Sigmoid colon (tissue), 7 donors: ENCODE data around the gene MRPL48. TPM values are rescaled to one million over a fixed set of nuclear protein-coding genes. Genes with fewer than 3 reads are reported as not detected.
A peak's percentile ranks its signal among the peaks of the same experiment; 100 is the strongest.
"Not testable (repeated sequence)": the region's sequence is repeated elsewhere in the genome, so short reads cannot be mapped to it uniquely, and the experiment has no call there.

Experiments
- DNase-seq: peaks from one replicate; pipeline ENCODE4 v3.0.0-alpha.2; 2019
- H3K27ac ChIP-seq, 4 donors: fragments of 200-600 bp; sonication (generic); one replicate each; pipeline ENCODE4 v1.5.1; 2016 to 2019; ENCODE audit warnings: mild to moderate bottlenecking in 1 of 4
- H3K27me3 ChIP-seq, 3 donors: fragments of 200-600 bp; sonication (generic); one replicate each; pipeline ENCODE4 v1.5.1; 2019; ENCODE audit warnings: mild to moderate bottlenecking in 1 of 3
- H3K36me3 ChIP-seq, 4 donors: fragments of 200-600 bp; sonication (generic); one replicate each; pipeline ENCODE4 v1.5.1; 2016 to 2019
- H3K4me1 ChIP-seq, 4 donors: fragments of 200-600 bp; sonication (generic); one replicate each; pipeline ENCODE4 v1.5.1; 2017 to 2019
- H3K4me3 ChIP-seq, 4 donors: fragments of 200-600 bp; sonication (generic); one replicate each; pipeline ENCODE4 v1.5.1; 2017 to 2019; ENCODE audit warnings: mild to moderate bottlenecking in 2 of 4, moderate library complexity in 1 of 4
- H3K9me3 ChIP-seq, 4 donors: fragments of 200-600 bp in 3 of 4; sonication (generic) in 3 of 4; one replicate each; pipeline versions ENCODE4 v1.5.1 to v1.6.1; 2013 to 2019
- CTCF ChIP-seq, 4 experiments: fragments of 450-650 bp in 3 of 4; fragments of 200-600 bp in 1 of 4; IDR thresholded peaks; one replicate each; pipeline ENCODE4 v1.5.1; 2016 to 2019; ENCODE audit warnings: antibody characterized with exemption in 4 of 4, mild to moderate bottlenecking in 3 of 4, moderate library complexity in 2 of 4
- EP300 ChIP-seq, 4 donors: sonication (generic); formaldehyde crosslinking; IDR thresholded peaks; one replicate each; pipeline ENCODE4 v1.6.1; 2017; ENCODE audit warnings: antibody characterized with exemption in 4 of 4
- POLR2A ChIP-seq, 2 donors: fragments of 450-650 bp; IDR thresholded peaks; one replicate each; pipeline ENCODE4 v1.6.1; 2016; ENCODE audit warnings: antibody characterized with exemption in 2 of 2, mild to moderate bottlenecking in 2 of 2, moderate library complexity in 2 of 2
- POLR2AphosphoS5 ChIP-seq, 4 donors: sonication (generic); formaldehyde crosslinking; IDR thresholded peaks; one replicate each; pipeline ENCODE4 v1.6.1; 2017; ENCODE audit warnings: antibody characterized with exemption in 4 of 4
- WGBS, 2 donors: extraction: QIAGEN DNeasy Blood & Tissue Kit; methylation state at CpG; one replicate each; pipeline ENCODE4 v1.1.7; 2013; 5-methylcytosine and 5-hydroxymethylcytosine counted together
- intact Hi-C: fragments of 100-400 bp; cut with DNase I; formaldehyde crosslinking; loops from one replicate; pipeline ENCODE4 v1.15.1; 2023
- polyA plus RNA-seq, 3 donors: library from polyadenylated mRNA; stranded (reverse); fragments of 200-250 nt; gene quantifications; one replicate each; pipeline ENCODE4 v1.2.3, GENCODE V29; 2013
- total RNA-seq, 4 donors: library from RNA; depleted of rRNA; stranded (reverse); fragments of >200 nt; gene quantifications; one replicate each; pipeline ENCODE4 v1.1.0, GENCODE V29; 2016
- donor health status: healthy with polysubstance abuse.
- donor health status: Bipolar disorder and iron deficiency.
- donor health status: healthy.

The MRPL48 gene
- total and polyA plus RNA-seq, 7 donors = 7.7 to 82.3 (median 31.3) TPM

DNA sequence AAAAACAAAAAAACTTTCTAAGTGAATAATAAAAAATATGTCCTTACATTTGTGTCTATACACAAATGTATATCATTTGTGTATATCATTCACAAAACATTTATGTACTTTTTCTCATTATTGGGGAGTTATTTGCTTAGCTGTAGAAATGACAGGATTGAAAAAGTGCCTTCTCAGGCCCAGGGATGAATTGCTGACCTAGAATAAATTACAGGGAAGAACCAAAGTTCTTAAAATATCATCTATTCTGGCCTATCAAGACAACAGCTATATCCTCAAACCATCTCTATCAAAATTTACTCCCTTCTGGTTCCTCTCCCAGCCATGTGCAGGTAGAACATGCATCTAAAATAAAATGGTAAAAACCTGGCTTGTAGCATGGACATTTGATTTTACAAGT, 24.9 kb upstream of the MRPL48 start:
- H3K4me1 ChIP-seq = peaks cover 0 to 26% (median 20%) of the 10 kb centered on the region in 4 donors
- intact Hi-C loops = loop anchor here (5.0 kb wide), 1 partner anchor 635 kb away; the partner anchor contains the start of gene PGM2L1
- no peaks in the 10 kb centered on the region for H3K9me3 ChIP-seq
- no peaks in the 10 kb centered on the region for H3K27me3 ChIP-seq
- H3K36me3 ChIP-seq = no peaks in the 10 kb centered on the region
- no peak overlapping the region for H3K4me3 ChIP-seq
- TF ChIP-seq POLR2A (IDR thresholded peaks at IDR 0.05) = no peak
- TF ChIP-seq CTCF (IDR thresholded peaks at IDR 0.05) = no peak
- TF ChIP-seq EP300 (IDR thresholded peaks at IDR 0.05) = no peak
- TF ChIP-seq POLR2AphosphoS5 (IDR thresholded peaks at IDR 0.05) = no peak
- no peak overlapping the region for H3K27ac ChIP-seq
- DNase-seq = no peak

- Histone ChIP-seq H3K4me1 (no peaks in the 10 kb centered on the region), H3K4me3 (no peak overlapping the region), H3K36me3 (no peaks in the 10 kb centered on the region), H3K9me3 (no peaks in the 10 kb centered on the region), H3K27ac (no peak overlapping the region), H3K27me3 (no peaks in the 10 kb centered on the region)
- intact Hi-C loops = no loop called here
- TF ChIP-seq EP300 (IDR thresholded peaks at IDR 0.05) (no peak), CTCF (IDR thresholded peaks at IDR 0.05) (no peak)
- WGBS, 2 donors = 86 to 88% methylated on average over 1 of the region's 1 CpG
- no peak for DNase-seq
Observed at GRCh38 chr11:73766763-73767162, 20.9 kb upstream of the MRPL48 start.

GRCh38 chr11:73770811-73771210, 16.9 kb upstream of the MRPL48 start:
- intact Hi-C loops, H3K4me3 ChIP-seq, DNase-seq, H3K27ac ChIP-seq, H3K36me3 ChIP-seq, H3K27me3 ChIP-seq, H3K4me1 ChIP-seq, H3K9me3 ChIP-seq: not testable (repeated sequence)
- 93 to 95% methylated on average over 7 of the region's 7 CpGs for WGBS, 2 donors

GRCh38 chr11:73779084-73779902, 8.4 kb upstream of the MRPL48 start:
- intact Hi-C loops = loop anchor here (1.0 kb wide), 2 partner anchors 9 to 18 kb away; partner anchors contain the start of gene RAB6A
- Histone ChIP-seq H3K36me3 (no peaks in the 10 kb centered on the region), H3K4me1 (peaks cover 0 to 5% (median 2%) of the 10 kb centered on the region in 4 donors), H3K4me3 (peak overlapping the region; percentile 43 to 67 (median 52)), H3K9me3 (no peaks in the 10 kb centered on the region), H3K27me3 (no peaks in the 10 kb centered on the region), H3K27ac (peak overlapping the region; percentile 92 to 97 (median 92))
- 0% methylated on average over 30 of the region's 30 CpGs for WGBS, 2 donors
- DNase-seq = peak; percentile 99
- TF ChIP-seq POLR2A (IDR thresholded peaks at IDR 0.05) (peak in 1 of 2 donors; percentile 40), CTCF (IDR thresholded peaks at IDR 0.05) (no peak), POLR2AphosphoS5 (IDR thresholded peaks at IDR 0.05) (peak; percentile 86 to 93 (median 92))

DNA sequence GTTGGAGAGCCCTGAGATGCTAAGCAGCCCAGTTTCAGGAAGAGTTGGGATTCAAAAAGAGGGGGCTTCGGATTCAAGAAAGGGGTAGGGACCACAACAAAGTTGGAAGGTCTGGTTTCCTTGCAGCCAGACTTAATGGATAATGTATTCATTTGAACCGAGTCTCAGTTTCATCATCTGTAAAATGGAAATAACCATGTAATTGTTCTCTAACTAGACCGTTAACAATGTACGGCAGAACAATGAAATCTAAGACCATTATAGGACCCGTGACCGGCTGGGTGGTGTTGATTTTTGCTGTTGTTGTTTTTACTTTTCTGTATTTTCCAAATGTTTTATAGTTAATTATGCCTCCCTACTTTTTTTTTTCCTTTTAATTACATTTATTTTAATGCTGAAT, 6.4 kb upstream of the MRPL48 start:
- Histone ChIP-seq H3K27ac (no peak overlapping the region), H3K27me3 (no peaks in the 10 kb centered on the region), H3K4me1 (peaks cover 0 to 5% (median 2%) of the 10 kb centered on the region in 4 donors), H3K4me3 (no peak overlapping the region), H3K36me3 (no peaks in the 10 kb centered on the region), H3K9me3 (no peaks in the 10 kb centered on the region)
- 87 to 96% methylated on average over 6 of the region's 6 CpGs for WGBS, 2 donors
- DNase-seq = no peak
- intact Hi-C loops = no loop called here
- TF ChIP-seq CTCF (IDR thresholded peaks at IDR 0.05) = no peak
- TF ChIP-seq POLR2A (IDR thresholded peaks at IDR 0.05) = no peak
- TF ChIP-seq POLR2AphosphoS5 (IDR thresholded peaks at IDR 0.05) = no peak
- TF ChIP-seq EP300 (IDR thresholded peaks at IDR 0.05) = no peak
